NB4 (cell line): ENCODE results near the gene PDE4D.

Experiments used
- CTCF ChIP-seq: IDR thresholded peaks from one replicate; pipeline ENCODE4 v1.5.1; 2012; ENCODE audit warnings: low read depth, low read length
- MYC ChIP-seq: IDR thresholded peaks from 2 replicates; pipeline ENCODE4 v1.6.1; 2011; ENCODE audit warnings: low read depth, low read length
- POLR2A ChIP-seq: IDR thresholded peaks from 2 replicates; pipeline ENCODE4 v1.6.1; 2011; ENCODE audit warnings: mild to moderate bottlenecking; ENCODE audit not compliant: insufficient read length; ENCODE audit errors: extremely low read depth

DNA sequence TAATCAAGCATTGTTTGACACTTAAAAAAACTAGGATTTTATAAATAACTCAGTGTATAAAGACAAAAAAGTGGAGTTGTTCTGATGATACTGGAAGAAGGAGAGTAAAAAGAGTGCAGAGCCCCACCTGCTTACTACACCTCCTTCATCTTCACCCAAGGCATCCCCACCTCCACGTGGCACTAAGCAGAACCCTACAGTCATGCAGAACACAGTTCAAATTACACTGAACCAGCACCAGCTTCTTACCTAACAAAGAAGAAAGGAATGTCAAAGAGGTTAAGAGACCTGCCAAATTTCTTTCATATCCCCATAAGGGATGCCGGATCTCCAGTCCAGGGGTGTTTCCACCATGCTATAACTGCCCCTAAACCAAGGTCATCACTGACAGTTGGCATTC, 55.5 kb downstream of the PDE4D start:
- no peak for TF ChIP-seq CTCF
- TF ChIP-seq POLR2A = no peak
- no peak for TF ChIP-seq MYC
